Kidney (tissue), 14 donors: ENCODE results near the gene GADD45GIP1. TPM values are rescaled to one million over a fixed set of nuclear protein-coding genes. Genes with fewer than 3 reads are reported as not detected.

Source experiments
- DNase-seq, 5 donors: peaks; one replicate each; pipeline ENCODE4 v3.0.0-alpha.2; 2013 to 2020
- FAIRE-seq: peaks from 2 replicates; lab custom pipeline; 2012; peaks lifted over from hg19 to GRCh38; lab: Jason Lieb, UNC
- H3K27ac ChIP-seq, 2 donors: one replicate each; pipeline ENCODE4 v1.7.0; 2013; ENCODE audit warnings: low read depth in 2 of 2, low read length in 2 of 2, inconsistent platforms in 1 of 2
- H3K27me3 ChIP-seq: one replicate; pipeline ENCODE4 v1.7.1; 2013; ENCODE audit warnings: low read length, inconsistent platforms; ENCODE audit not compliant: control insufficient read depth, insufficient read depth
- H3K36me3 ChIP-seq, 3 donors: one replicate each; pipeline versions ENCODE4 v1.7.0 to v1.7.1; 2013; ENCODE audit warnings: low read length in 3 of 3, control low read depth in 1 of 3, inconsistent platforms in 1 of 3; ENCODE audit not compliant: insufficient read depth in 3 of 3, control insufficient read depth in 2 of 3
- H3K4me1 ChIP-seq, 3 donors: one replicate each; pipeline versions ENCODE4 v1.7.0 to v1.7.1; 2013; ENCODE audit warnings: low read length in 3 of 3, inconsistent platforms in 1 of 3, low read depth in 1 of 3; ENCODE audit not compliant: control insufficient read depth in 2 of 3, insufficient read depth in 2 of 3
- H3K4me3 ChIP-seq, 3 donors: one replicate each; pipeline versions ENCODE4 v1.7.0 to v1.8.1; 2013; ENCODE audit warnings: low read length in 3 of 3, control low read depth in 1 of 3, inconsistent platforms in 1 of 3
- H3K9ac ChIP-seq, 3 donors: one replicate each; pipeline versions ENCODE4 v1.7.0 to v1.7.1; 2013; ENCODE audit warnings: low read length in 3 of 3, control low read depth in 1 of 3, inconsistent platforms in 1 of 3
- H3K9me3 ChIP-seq, 3 donors: one replicate each; pipeline versions ENCODE4 v1.7.0 to v1.7.1; 2013; ENCODE audit warnings: low read length in 3 of 3, control low read depth in 1 of 3, inconsistent platforms in 1 of 3; ENCODE audit not compliant: control insufficient read depth in 2 of 3, insufficient read depth in 1 of 3
- intact Hi-C: fragments of 100-400 bp; cut with DNase I; formaldehyde crosslinking; loops from one replicate; pipeline ENCODE4 v1.11.1; 2022
- polyA plus RNA-seq: library from polyadenylated mRNA; stranded (reverse); fragments of 350-450 nt; fragmentation: Illumina TruSeq; extraction: RNeasy Lipid Tissue Mini Kit (QIAGEN cat#74804); gene quantifications from one replicate; pipeline ENCODE4 v1.2.3, GENCODE V29; 2014; ENCODE audit warnings: low read depth, low replicate concordance; ENCODE audit not compliant: insufficient read depth
- total RNA-seq: library from RNA; stranded (reverse); fragmentation: NEBNext Ultra II Directional; extraction: Animal tissue kit (Norgen Biotek cat#: 25700); gene quantifications from one replicate; pipeline ENCODE4 v1.2.1, GENCODE V29; 2021
- TF ChIP-seq, protein P1 (sequence below): IDR thresholded peaks from 3 replicates; pipeline ENCODE4 v1.5.1; 2012; ENCODE audit warnings: mild to moderate bottlenecking, moderate library complexity, borderline replicate concordance; ENCODE audit not compliant: insufficient read depth; ENCODE audit errors: extremely low read depth
- donor health status: control.
- donor health status: control.
- donor health status: control.
- donor health status: control.
- donor health status: control.
- donor health status: DM: yes; HTN: yes; CAD: no.
- donor health status: Normal renal cell carcinoma (clear cell type).

The GADD45GIP1 gene
- total and polyA plus RNA-seq, 2 donors from 2014 or later: 18.4 to 71.3 TPM

DNA sequence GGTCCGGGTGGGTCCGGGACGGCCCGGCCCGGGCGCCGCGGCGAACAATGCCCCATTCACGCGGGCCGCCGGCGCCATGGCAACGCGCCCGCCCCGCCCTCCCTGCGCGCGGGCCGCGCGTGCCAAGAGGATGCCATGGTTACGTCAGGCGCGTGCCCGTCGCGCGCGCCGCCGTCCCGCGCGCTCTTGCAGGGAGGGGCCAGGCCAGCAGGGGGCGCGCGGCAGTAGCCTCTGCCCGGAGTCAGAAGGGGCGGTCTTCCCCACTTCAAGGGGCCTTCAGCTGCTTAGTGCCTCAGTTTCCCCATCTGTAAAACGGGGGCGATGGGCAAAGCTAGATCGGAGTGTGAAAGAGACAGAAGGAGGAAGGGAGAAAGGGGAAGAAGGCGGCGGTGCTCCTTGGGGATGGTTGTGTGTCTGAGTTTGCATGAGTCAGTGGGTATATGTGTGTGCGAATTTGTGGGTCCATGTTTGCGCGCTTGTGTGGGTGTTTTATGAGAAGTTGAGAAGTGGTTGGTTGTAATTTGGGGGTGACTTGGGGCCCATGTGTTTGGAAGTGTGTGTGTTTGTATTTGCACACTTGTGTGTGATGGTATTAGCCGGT lies 26.6 kb upstream of the GADD45GIP1 start:
- Histone ChIP-seq H3K9me3 (no peaks in the 10 kb centered on the region), H3K27ac (no peak overlapping the region), H3K27me3 (peaks cover 9% of the 10 kb centered on the region), H3K36me3 (no peaks in the 10 kb centered on the region), H3K4me3 (no peak overlapping the region), H3K9ac (no peak overlapping the region), H3K4me1 (peaks cover 0 to 11% (median 4%) of the 10 kb centered on the region in 3 donors)
- intact Hi-C loops: no loop called here
- TF ChIP-seq, protein P1, sequence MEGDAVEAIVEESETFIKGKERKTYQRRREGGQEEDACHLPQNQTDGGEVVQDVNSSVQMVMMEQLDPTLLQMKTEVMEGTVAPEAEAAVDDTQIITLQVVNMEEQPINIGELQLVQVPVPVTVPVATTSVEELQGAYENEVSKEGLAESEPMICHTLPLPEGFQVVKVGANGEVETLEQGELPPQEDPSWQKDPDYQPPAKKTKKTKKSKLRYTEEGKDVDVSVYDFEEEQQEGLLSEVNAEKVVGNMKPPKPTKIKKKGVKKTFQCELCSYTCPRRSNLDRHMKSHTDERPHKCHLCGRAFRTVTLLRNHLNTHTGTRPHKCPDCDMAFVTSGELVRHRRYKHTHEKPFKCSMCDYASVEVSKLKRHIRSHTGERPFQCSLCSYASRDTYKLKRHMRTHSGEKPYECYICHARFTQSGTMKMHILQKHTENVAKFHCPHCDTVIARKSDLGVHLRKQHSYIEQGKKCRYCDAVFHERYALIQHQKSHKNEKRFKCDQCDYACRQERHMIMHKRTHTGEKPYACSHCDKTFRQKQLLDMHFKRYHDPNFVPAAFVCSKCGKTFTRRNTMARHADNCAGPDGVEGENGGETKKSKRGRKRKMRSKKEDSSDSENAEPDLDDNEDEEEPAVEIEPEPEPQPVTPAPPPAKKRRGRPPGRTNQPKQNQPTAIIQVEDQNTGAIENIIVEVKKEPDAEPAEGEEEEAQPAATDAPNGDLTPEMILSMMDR: peak; percentile 99
- FAIRE-seq (no peak), DNase-seq (peak; percentile 75 to 92 (median 85))

DNA sequence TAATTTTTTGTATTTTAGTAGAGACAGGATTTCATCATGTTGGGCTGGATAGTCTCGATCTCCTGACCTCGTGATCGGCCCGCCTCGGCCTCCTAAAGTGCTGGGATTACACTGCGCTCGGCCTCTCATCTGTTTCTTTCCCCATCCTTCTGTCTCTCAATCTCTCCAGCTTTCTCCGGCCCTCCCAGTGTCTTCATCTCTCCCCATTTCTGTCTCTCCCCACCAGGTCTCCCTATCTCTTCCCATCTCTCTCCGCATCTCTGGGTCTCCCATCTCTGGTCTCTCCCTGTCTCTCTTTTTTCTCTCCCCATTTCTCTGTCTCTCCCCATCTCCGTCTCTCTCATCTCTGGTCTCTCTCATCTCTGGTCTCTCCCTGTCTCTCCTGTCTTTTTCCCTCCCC lies 26.1 kb upstream of the GADD45GIP1 start:
- Histone ChIP-seq H3K4me3 (peak overlapping the region in 1 of 3 donors; percentile 11), H3K27me3 (peaks cover 7% of the 10 kb centered on the region), H3K9ac (no peak overlapping the region), H3K9me3 (no peaks in the 10 kb centered on the region), H3K36me3 (no peaks in the 10 kb centered on the region), H3K27ac (no peak overlapping the region), H3K4me1 (peaks cover 0 to 11% (median 4%) of the 10 kb centered on the region in 3 donors)
- FAIRE-seq: no peak
- DNase-seq: no peak
- TF ChIP-seq, protein P1: no peak
- intact Hi-C loops: no loop called here

DNA sequence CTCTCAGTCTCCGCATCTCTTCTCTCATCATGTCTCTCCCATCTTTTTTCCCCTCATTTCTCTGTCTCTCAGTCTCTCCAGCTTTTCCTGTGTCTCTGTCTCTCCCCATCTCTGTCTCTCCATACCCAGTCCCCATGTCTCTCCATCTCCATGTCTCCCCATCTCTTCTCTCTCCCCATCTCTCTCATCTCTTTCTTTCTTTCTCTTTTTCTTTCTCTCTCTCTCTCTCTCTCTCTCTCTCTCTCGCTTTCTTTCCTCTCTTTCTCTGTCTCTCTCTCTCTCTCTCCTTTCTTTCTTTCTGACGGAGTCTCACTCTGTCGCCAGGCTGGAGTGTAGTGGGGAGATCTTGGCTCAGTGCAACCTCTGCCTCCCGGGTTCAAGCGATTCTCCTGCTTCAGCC lies 25.6 kb upstream of the GADD45GIP1 start:
- Histone ChIP-seq H3K4me3 (no peak overlapping the region), H3K27me3 (peaks cover 7% of the 10 kb centered on the region), H3K9ac (no peak overlapping the region), H3K4me1 (peaks cover 0 to 13% (median 4%) of the 10 kb centered on the region in 3 donors), H3K36me3 (no peaks in the 10 kb centered on the region), H3K9me3 (no peaks in the 10 kb centered on the region), H3K27ac (no peak overlapping the region)
- FAIRE-seq (no peak), DNase-seq (no peak)
- intact Hi-C loops: no loop called here
- TF ChIP-seq, protein P1: no peak
